Amniotic stem cell (primary cell): ENCODE results near the gene UCN3.
"Not testable (repeated sequence)": the region's sequence is repeated elsewhere in the genome, so short reads cannot be mapped to it uniquely, and the experiment has no call there.

Experiments
- DNase-seq: peaks from one replicate; lab custom pipeline; 2025; lab: John Stamatoyannopoulos, UW

The UCN3 gene

DNA sequence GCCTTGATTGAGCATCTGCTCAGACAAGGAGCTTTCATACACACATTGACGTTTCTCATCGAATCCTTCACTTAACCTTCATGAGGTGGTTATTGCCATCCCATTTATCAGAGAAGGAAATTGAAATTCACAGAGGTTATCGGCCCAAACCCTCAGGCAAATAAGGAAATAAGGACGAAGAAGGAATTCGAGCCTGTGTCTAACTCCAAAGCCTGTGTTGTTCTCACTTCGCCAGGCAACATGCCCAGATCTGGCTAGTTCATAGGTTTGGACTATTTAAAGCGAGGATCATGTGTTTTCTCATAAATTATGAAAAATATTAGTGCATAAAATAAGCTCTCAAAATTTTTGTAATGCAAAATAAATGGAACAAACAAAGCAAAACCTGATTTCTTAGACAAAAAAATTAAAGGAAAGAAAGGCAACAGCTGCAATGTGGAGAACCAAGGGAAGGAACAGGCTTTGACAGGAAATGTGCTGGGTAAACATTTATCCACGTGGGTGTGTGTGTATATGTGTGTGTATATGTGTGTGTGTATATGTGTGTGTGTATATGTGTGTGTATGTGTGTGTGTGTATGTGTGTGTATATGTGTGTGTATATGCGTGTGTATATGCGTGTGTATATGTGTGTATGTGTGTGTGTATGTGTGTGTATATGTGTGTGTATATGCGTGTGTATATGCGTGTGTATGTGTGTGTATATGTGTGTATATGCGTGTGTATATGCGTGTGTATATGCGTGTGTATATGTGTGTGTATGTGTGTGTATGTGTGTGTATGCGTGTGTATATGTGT is 4.8 kb downstream of the UCN3 start:
- no peak for DNase-seq

DNA sequence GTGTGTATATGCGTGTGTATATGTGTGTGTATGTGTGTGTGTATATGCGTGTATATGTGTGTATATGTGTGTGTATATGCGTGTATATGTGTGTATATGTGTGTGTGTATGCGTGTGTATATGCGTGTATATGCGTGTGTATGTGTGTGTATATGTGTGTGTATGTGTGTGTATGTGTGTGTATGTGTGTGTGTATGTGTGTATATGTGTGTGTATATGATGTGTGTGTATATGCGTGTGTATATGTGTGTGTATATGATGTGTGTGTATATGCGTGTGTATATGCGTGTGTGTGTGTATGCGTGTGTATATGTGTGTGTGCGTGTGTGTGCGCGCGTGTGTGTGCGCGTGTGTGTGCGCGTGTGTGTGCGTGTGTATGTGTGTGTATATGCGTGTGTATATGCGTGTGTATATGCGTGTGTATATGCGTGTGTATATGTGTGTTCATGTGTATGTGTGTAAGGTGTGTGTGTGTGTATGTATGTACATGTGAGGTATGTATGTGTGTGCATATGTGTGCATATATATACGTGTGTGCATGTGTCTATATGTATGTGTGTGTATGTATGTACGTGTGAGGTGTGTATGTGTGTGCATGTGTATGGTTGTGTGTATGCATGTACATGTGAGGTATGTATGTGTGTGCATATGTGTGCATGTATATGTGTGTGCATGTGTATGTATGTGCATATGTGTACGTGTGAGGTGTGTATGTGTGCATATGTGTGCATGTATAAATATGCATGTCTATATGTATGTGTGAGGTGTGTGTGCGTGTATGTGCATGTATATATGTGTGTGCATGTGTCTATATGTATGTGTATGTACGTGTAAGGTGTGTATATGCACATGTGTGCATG is 6.0 kb downstream of the UCN3 start:
- DNase-seq = no peak

DNA sequence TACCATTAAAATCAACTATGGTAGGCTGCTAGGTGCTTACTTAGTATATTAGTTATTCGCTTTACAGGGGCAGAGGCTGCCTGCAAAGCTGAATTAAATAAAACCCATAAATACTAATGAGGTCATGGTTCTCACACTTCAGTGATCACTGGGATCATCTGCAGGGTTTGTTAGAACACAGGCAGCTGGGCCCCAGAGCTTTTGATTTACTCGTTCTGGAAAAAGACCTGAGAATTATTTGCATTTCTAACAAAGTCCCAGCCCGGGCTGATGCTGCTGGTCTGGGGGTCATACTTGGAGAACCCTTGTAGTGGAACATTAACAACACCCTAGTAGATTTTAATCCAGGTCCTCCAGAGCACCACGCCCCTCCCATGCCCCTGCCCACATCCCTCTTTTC is 8.5 kb downstream of the UCN3 start:
- DNase-seq = no peak

DNA sequence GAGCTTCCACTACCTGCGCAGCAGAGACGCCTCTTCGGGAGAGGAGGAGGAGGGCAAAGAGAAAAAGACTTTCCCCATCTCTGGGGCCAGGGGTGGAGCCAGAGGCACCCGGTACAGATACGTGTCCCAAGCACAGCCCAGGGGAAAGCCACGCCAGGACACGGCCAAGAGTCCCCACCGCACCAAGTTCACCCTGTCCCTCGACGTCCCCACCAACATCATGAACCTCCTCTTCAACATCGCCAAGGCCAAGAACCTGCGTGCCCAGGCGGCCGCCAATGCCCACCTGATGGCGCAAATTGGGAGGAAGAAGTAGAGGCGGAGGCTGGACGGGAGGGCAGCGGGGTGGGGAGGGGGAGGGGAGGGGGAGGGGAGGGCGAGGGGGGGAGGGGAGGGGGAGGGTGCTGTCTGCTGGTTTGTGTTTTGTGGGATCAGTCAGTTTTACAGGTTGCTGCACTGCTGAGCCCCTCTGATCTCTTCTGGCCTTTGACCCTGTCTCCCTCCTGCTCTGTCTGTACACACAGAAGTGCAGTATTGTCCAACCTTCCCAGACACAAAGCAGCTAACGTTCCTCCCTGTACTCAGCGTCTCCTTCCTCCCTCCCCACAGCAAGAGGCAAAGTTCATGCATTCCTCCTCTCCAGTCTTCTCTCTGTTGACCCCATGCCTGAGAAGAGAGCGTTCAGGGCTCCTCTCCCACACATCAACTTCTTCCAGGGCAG is 9.3 kb downstream of the UCN3 start:
- DNase-seq = no peak

DNA sequence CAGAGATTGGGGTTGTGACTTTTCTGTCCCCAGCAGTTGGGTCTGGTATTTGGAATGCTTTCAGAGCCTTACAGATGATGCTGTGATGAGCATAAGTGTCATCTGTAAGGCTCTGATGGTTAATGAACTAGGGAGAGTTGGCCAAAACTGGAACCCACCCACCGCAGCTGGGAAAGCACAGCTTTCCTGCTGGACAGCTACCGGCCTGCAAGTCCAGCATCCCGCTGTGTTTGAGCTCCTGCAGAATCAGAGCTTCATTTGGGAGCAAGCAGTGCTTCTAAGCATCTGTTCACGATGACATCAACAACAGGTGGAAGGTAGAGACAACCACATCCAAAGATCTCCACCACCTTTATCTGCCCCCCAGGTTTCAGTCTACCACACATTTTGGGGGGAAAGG is 11.7 kb downstream of the UCN3 start:
- no peak for DNase-seq

DNA sequence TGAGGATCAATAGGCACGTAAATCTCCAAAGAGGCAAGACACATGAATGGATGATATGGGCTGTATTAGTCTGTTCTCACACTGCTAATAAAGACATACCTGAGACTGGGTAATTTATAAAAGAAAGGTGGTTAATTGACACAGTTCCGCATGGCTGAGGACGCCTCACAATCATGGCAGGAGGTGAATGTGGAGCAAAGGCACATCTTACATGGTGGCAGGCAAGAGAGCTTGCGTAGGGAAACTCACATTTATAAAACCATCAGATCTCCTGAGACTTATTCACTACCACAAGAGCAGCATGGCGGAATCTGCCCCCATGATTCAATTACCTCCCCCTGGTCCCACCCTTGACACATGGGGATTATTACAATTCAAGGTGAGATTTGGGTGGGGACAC is 14.4 kb downstream of the UCN3 start:
- DNase-seq = not testable (repeated sequence)

DNA sequence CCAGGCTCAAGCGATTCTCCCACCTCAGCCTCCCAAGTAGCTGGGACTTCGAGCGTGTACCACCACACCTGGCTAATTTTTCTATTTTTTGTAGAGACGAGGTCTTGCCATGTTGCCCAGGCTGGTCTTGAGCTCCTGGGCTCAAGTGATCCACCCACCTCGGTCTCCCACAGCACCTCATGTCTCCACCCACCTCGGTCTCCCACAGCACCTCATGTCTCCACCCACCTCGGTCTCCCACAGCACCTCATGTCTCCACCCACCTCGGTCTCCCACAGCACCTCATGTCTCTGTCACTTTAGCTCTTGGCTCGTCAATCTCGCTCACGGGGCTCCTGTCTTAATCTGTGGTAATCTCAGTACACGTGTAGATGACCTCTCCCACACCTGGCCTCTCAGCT is 15.6 kb downstream of the UCN3 start:
- not testable (repeated sequence) for DNase-seq

DNA sequence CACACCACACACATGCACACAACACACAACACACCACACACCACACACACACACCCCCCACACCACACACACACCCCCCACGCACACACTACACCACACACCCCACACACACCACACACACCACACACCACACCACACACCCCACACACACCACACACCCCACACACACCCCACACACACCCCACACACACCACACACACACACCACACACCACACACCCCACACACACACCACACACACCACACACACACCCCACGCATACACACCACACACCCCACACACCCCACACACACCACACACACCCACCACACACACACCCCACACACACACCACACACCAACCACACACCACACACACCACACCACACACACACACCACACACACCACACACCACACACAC is 16.4 kb downstream of the UCN3 start:
- no peak for DNase-seq

DNA sequence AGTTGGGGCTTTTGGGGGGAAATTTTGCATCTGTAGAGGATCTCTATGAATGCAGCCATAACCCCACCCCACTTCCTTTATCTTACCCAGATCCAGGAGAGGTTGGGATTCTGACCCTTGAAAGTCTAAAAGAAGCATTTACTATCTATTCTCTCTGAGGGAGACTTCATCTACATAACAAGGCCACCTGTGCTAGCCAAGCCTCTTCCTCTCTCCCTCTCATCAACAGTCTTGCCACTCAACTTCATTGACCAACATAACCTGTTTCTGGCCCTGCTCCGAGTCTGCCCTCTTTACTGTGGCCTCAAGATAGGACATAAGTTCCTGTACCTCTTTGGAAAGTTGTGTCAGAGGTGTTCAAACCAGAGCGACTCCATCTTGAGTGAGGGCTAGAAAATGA is 20.5 kb downstream of the UCN3 start:
- no peak for DNase-seq

DNA sequence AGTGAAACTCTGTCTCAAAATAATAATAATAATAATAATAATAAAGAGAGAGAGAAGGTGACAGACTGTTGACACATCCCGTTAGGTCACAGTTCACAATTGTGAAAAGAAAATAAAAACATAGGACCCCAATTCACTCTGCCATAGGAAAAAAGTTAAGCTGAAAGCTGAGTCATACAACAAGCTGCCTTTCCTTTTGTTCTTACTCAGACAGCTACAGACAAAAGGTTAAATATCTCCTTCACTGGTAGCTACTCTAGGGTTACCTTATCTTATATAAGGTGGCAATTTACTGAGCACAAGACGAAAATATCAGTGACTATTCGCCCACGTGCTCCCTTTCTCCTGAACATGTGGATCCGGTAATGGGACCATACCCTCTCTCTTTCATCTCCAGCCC is 22.4 kb downstream of the UCN3 start:
- no peak for DNase-seq

DNA sequence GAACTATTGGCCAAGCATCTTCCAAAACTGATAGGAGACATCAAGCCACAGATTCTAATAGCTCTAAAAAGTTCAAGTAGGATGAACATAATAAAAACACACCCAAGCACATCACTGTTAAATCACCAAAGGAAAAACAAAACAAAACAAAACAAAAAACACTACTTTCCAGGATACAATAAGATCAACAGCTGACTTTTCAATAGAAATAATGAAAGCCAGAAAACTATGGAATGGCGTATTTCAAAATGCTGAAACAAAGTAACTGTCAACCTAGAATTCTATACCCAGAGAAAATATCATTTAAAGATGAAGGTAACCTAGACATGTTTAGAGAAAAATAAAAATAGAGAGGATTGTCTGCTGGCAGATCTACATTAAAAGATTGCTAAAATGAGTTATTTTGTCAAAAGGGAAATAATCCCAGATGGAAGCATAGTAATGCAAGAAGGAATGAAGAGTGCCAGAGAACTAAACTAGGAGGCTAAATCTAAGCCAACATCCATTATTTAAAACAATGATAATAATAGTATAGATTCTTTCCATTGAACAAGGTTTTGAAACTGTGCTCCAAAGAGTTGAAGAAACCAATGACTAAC is 25.9 kb downstream of the UCN3 start:
- DNase-seq = no peak

DNA sequence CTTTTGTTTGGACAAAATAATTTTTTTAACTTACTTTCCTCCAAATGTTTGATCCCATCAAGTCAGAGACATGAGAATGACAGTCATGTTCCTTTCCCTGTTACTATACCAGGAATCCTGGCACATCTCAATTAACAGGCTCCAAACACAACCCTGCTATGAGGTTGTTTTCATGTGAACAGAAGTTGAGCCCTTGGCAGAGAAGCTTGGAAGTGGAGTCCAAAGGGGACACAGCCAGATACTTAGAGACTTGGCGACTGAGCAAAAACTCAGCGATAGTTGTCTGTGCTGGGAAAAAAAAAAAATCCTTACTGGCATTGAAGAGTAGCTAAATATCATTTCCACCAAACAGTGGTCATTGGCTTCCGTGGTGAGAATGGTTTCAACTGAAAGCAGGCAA is 27.0 kb downstream of the UCN3 start:
- DNase-seq = no peak

DNA sequence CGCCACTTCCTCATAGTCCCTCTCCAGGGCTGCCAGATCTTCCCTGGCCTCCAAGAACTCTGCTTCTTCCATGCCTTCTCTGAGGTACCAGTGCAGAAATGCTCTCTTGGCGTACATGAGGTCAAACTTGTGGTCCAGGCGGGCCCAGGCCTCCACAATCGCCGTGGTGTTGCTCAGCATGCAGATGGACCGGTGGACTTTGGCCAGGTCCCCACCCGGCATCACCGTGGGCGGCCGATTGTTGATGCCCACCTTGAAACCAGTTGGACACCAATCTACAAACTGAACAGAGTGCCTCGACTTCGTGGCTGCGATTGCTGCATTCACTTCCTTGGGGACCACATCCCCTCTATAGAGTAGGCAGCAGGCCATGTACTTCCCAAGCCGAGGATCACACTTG is 28.8 kb downstream of the UCN3 start:
- no peak for DNase-seq

DNA sequence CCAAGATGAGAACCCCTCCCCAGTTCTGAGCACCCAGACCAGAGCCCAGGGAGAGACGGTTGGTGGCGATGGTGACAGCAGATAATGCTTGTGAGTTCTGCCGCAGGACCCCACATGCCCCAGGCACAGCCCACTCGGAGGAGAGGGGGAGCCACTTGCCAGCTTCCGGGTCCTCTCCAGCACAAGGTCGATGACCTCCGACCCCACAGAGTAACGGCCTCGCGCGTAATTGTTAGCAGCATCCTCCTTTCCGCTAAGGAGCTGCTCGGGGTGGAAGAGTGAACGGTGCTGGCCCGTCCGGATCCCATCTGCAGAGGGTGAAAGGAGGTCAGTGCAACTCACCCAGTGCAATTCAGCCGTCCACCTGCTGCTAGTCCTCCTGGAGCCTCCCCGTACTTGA is 30.4 kb downstream of the UCN3 start:
- no peak for DNase-seq

DNA sequence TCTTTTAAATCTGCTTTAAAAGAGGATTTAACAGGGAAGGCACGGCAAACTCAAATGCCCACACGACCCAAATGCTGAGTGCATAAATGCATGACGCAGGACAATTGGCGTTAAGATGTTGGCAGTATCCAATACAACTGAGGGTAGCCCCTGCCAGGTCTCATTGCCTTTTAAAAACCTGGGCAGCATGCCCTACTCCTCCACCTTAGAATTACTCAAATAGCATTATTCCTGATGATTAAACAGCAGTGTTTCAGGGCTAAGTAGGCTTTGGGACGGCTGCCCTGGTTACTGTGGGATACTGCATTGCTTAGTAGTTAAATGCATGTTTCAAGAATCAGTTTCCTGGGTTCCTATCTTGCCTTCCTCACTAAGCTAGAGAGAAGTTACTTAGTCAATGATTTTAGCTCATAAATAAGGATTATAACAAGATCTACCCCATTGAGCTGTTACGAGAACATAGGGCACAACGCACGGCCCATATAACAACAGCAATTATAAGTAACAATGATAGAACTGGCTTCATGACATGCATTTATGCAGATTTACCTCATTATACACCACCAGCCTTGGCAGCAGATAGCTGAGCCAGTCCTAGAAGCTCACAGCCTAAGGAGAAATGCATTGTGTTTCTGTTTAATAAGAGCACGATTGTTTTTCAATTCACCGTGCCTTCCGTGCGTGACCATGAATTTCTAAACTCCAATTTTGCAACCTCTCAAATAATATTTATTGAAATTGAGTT is 32.0 kb downstream of the UCN3 start:
- DNase-seq = no peak

DNA sequence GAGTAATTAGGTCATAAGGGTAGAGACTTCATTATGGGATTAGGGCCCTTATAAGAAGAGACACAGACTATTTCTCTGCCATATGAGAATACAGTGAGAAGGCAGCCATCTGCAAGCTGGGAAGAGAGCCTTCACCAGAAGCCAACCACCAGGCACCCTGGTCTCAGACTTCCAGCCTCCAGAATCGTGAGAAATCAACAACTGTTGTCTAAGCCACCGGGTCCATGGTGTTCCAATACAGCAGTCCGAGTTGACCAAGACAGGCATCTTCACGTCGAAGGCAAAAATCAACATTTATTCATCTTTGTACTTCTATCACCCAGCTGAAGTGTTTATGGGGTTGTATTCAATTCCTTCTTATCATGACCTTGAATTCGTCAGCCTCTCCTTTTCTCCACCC is 34.6 kb downstream of the UCN3 start:
- no peak for DNase-seq

DNA sequence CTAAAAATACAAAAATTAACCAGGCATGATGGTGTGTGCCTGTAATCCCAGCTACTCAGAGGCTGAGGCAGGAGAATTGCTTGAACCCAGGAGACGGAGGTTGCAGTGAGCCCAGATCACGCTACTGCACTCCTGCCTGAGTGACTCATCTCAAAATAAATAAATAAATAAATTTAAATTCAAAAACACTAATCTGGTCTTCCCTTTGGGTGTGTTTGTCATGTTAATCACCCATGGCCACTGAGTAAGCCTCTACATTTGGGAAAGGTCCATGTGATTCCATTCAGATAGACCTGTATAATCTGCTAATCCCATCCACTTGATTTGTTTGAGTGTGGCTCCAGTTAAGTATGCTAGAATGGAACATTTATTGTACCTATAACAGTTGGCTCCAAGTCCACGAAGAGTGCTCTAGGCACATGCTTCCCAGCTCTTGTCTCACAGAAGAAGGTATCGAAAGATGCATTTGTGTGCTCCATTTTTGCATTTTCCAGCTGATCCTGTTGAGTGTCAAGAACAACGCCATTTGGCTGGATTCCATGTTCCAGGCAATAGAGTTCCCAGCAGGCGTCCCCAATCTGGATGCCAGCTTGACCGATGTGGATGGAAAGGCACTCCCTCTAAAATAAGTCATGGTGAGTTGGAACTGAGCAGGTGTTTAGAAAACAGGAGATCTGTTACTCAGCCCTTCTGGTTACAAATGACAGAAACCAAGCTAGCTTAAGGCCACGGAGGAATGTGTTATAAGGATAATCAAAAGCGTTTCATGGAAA is 35.9 kb downstream of the UCN3 start:
- DNase-seq = no peak

DNA sequence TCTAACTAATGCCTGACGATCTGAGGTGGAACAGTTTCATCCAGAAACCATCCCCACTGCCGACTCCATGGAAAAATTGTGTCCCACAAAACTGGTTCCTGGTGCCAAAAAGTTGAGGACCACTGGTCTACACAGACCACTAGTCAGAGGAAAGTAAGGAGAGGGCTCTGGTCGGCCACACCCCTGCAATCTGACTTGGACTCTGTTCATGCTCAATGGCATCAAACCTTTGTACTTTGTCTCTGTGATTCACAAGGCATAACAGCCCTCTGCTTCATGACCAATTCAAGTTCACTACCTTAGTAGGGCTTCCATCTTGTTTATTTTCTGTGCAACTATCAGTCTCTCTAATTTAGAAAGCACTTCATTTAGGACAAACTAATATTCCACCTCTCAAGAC is 38.0 kb downstream of the UCN3 start:
- no peak for DNase-seq

DNA sequence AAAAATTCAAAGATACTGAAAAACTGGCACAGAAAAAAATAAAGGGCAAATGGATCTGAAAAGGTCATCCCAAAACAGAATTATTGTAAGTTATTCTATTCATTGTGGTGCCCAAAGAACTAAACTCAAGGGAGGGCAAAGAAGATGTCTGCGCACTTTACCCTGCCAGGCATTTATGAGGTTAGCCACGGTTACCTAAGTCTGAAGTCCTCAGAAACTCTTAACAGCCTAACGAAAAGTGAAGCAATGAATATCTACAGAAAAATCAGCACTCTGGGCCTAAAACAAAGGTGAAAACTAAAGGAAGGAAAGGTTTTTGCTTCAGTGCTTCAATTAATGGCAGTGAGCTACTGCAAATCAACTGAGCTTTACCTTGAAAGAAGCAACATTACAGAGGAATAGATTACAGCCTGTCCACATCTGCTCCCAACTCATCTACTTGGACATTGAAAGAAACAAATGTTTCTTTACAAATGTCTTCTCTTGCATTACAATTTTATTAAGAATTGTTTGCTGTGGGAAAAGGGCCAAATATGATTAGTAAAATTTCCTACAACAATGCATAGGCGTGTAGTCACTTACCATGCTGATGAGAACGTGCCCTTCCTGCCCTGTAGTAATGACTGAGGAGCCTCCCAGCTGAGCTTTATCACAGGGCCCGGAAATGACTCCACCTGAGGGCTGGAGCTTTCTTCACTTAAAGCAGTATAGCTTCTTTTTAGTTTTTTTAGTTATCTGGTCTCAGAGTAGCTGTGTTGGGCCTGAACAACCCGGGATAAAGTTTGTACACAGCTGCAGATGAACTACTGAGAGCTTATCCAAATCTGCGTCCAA is 39.7 kb downstream of the UCN3 start, which contains the start of gene TUBAL3:
Gene TUBAL3 (minus strand): TSS at position 621 of the 834 bp plus-strand sequence. CDS start 36 bp downstream, at position 585.
- DNase-seq = no peak

DNA sequence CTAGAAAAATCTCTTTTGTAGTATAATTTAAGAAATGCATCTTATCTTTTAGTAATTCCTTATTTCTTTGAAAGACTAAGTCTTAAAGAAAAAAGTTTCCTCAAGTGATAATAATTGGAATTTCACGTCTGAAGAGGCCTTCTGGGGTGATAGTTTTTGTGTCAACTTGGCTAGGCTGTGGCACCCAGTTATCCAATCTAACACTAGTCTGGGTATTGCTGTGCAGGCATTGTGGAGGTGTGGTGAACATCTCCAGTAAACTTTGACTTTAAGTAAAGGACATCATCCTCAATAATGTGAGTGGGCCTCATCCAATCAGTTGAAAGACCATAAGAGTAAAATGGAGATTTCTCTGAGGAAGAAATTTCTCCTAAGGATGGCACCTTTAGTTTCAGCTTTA is 42.2 kb downstream of the UCN3 start:
- no peak for DNase-seq
